OCI-M2 (cell line): ENCODE measurements around the gene ALK.

Experiments used
- DNase-seq: peaks from one replicate; lab custom pipeline; 2025; ENCODE audit not compliant: unreplicated experiment; lab: John Stamatoyannopoulos, UW

ALK gene

DNA sequence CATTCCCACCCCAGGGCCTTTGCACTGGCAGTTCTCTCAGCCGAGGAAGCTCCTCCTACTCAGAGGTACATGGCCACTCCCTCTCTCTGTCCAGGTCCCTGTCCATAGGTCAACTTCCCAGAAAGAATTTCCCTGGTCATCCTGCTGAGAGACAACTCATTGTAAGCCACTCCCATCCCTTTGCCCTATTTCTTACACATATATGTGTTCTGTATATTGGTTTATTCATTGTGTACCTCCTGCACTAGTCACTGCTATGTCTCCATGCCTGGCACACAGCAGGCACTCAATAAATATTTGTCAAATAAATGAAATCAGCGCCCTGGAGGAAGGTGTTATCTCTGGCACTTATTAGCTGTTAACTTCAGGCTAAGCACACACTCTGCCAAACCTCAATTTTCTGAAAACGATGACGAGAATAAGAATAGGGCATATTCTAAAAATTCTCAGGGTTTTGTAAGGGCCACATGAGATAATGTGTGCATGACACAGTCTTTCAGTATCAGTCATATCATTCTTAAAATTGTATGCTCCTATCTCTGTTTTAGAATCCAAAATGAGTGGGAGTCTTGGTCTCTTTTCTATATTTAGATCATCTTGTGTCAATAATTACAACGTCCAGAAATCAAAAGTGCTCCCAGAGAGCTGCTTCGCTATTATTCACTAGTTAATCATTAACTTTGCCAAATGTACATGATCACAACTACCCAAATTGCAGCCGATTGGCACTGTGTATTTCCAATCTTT lies 198.0 kb downstream of the ALK start:
- no peak for DNase-seq

DNA sequence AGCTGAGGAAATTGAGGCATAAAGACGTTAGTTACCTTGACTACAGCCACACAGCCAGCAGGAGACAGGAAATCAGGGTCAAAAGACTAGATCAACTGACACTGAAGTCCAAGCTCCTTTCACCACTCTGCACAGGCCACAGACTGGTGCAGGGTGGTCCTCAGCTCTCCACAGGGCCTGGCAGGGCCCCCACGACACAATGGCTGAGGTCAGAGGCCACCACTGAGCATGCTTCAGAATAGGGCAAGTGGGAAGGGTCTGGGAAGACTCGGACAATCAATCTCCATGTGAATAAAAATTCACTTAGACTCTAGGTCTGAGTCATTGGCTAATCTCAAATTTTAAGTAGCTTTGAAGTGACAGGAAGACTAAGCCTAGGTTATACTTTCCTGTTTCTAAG lies 201.7 kb downstream of the ALK start:
- DNase-seq = no peak

DNA sequence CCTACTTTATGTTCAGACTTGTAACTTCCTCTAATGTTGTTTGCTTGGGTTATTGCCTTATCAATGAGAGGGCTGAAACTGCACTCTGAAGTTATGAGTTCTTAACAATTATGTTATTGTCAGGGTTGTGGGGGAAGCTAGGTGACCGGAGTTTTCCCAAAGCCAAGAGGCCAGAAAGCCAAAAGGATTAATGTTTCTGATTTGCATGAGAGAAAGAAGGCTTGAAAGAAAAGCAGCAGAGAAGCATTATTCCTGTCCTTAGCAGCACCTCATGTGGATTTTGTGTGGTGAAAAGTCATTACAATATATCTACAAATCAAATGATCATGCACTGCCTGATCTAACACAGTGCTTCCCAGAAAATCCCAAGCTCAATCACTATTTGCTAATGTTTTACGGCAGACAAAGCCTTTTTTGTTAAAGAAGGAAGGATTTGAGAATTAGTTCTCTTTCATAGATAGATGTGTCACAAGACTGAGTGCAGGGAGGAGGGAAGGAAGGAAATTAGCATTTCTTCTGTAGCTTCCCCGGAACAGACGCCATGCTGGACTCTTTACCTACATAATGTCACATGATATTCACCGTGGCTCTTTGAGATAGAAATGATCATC lies 203.2 kb downstream of the ALK start:
- no peak for DNase-seq

DNA sequence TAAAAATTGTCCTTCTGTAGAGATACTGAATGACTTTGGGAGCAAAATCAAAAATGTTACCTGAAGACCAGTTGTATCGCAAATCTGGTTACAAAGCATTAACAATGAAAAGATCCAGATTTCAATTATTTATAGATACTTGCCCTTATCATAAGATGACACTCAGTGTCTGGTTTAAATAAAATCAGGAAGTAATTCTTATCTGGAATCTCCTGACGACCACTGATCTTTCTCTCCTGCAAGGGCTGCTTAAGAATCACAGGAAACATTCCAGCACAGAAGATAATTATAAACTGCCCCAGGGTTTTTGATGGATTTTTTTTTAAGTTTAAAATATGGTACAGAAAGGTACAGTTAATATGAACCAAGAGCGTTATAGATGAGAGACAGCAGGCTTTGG lies 205.7 kb downstream of the ALK start:
- DNase-seq = no peak

DNA sequence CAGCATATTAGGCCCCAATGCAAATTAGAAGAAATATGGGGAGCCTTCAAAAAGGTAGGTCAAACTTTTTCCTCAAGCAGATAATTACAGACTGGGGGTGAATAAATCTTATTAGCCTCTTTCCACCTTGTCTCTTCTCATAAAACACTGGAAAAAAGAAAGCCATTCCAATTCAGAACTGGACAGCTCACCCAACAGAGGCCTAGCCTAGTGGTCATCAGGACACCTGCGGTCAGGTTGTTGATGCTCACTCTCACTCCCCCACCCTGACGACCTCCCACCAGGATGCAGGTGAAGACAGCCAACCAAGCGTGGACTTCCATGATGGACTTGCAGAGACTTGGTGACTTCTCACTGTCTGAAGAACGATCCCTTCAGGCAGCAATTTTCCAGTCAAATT lies 207.1 kb downstream of the ALK start:
- no peak for DNase-seq

DNA sequence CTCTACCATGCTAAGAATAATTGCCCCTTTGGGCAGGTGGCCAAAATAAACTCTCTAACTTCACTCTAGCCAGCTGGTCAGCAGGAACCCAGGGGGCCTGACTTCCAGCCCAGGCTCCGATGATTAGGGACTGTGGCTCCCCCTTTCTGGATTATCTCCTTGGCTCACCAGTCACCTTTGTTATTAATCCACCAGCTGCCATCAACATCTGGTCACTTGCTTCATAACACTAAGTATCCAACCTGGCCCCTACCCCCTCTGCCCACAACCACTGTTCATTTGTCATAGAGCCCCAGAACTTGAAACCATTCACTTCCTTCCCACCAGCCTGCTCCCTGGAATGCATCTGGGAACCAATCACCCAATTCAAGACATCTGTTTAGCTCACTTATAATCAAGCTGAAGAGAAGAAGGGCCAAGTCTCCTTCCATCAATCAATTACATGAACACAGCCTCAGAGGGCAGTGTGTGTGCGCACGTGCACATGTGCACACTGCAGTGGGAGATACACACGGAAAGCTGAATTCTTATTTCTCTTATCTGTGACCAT lies 215.1 kb downstream of the ALK start:
- no peak for DNase-seq

DNA sequence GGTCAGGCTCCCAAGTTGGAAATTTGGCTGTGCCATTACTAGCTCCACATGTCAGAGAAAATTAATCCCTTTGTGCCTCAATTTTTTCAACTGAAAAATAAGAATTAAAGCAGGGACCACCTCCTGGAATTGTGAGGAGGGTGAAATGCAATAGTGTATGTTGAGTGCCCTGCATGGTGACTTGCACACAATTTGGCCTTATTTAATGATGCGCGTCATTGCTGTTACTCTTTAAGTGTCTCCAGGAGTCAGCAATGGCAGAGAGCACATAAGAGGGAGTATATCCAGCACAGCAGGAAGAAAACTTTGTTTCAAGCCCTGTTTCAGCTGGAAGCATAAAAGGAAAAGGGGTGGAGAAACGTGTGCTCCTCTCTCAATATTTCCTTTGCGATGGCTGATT lies 215.8 kb downstream of the ALK start:
- DNase-seq = no peak

DNA sequence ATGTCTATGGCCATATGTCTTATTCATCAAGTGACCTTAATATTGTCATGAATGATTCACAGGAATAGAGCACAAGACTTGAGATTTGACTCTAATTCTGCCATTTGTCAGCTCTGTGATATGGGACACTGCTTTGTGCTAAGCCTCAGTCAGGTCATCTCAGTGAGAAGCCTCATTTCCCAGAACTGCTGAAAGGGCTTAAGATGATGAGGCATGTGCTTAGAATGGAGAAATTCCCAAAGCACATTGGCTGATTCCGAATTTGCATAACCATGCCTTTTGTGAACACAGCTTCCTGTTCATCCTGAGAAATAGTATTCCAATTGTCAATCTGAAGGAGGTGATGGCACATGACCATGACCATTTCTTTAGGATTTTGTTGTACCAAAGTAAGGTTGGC lies 218.1 kb downstream of the ALK start:
- no peak for DNase-seq

DNA sequence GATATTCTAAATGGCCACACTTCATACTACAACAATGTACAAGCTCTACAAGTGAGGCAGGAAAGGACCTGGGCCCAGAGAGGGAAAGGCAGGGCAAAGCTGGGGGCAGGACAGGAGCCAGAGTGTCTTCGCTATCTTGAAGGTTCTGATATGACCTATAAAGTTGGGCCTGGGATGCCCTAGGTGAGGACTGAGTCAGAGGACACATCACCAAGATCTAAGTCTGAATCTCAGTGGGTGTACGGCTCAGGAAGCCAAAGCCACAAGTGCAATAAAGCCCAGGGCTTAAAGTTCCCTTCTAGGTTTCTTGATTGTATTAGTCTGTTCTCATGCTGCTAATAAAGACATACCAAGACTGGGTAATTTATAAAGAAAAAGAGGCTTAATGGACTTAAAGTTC lies 219.1 kb downstream of the ALK start:
- DNase-seq = no peak

DNA sequence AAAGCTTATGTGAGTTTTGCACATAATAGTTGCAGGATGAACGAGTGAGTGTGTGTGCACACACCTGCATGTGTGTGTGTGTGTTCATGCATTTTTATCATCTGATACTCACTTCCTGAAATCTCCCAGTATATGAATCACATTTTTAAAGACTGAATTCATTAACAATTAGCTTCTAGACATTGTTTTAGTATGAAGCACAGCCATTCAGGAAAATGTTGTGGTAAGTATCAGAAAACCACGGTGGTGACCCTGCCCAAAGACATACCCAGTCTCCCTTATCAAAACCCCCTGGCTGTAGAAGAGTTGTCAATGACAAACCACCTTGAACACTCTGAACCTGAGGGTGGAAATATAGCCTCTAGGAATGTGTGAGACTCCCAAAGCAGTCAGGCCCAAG lies 220.8 kb downstream of the ALK start:
- no peak for DNase-seq

DNA sequence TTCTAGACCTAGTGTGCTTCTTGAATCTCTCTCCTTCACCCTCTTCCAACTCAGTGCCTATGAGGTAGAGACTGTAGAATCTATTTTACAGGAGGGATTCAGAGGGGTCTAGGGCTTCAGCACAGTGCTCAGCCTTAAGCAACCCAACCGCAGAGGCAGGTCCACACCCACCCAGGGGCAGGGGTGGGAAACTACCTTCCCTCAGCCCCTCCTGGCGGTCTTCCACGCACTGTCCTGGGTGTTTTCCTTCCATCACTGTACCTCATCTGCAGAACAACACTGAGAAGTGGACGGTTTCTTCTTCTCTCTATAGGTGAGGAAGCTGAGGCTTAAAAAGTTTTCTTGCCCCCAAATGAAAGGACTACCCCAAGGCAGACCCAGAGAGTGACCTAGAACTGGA lies 222.3 kb downstream of the ALK start:
- no peak for DNase-seq

DNA sequence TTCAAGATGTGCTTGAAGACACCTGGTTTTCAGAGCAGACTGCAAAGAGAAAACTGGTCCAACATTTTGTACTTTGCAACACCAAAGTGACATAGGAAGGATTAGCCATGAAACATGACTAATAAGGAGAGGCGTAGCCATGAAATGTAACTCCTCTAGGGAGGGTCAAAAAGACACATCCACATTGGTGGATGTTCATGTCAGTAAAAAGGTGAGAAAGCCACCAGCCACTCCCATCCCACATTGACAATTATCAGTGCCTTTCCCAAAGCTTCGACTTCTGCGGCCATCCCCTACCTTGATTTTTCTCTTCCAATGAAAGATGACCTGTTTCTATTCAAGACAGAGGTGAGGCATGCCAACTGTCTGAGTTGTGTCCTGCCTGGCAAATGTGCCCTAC lies 223.2 kb downstream of the ALK start:
- DNase-seq = no peak

DNA sequence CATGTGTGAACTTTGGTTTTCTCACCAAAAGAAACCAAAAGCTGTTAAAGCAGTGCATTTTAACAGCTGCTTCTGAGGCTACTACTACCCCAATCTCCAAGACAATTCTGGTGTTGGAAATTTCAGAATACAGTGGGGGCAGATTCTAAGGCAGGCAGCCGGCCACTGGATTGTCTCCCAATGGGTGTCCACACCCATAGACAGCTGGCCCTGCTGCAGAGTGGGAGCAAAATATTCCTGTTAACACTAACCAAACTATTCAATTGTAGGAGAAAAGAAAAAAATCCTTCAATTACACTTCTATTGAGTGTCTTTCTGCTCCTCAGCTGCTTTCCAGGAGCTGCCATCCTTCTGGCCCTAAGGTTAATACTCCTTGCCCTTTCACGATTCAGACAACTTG lies 223.7 kb downstream of the ALK start:
- DNase-seq = no peak

DNA sequence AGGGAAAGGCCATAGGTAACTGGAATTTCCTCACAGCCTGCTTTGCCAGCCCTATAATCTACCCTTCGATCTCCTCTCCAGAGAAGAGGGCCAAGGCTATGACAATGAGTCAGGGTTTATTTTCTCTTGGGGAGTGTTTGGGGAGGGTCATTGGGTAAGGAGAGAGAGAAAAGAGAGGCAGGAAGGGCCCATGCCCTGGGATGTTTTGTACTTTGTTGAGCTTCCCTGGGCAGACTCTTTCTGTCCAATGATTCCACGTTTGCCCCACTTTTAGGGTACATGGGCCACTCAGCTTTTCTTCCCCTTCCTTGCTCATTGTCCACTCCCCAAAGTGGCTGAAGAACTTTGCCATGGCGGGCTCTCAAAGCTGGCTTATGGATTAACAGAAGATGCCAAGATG lies 224.2 kb downstream of the ALK start:
- no peak for DNase-seq

DNA sequence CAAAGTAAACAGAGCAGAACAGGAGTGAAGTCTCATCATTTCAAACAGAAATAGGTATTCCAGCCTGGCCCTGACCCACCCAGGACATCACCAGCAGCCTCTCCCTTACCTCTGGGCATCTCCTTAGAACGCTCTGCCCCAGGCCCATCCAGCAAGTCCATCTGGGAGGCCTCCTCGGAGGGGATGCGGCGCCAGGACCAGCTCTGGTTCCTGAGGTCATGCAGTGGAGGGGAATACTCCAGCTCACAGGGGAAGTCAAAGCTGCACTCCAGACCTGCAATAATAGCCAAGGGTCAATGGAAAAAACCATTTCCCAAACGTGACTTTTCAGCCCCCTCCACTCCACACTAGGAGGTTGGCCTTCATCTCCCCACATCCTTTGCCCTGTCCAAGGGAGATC lies 226.6 kb downstream of the ALK start:
- no peak for DNase-seq

DNA sequence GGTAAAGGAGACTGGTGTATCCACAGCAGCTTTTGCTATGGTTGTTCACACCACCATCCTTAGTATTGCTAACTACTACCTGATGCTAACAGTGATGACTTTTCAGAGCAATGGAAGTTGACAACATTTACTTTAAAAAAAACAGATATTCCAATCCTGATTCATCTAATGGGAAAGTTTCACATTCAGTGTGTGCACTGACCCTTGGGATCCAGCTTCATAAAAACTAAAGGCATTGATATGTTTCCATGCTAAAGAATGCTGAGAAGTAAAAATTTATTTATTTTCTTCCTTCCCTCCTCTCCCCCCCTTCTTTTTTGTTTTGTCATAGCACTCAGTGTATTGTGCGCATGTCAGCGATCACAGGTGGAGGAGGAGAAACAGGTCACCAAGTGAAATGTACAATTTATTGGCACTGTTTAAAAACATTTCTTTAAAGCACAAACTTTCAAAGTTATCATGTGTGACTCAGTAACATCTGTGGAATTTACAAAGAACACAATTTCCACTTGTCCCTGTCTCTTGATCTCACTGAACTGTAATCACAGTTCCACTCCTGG lies 229.9 kb downstream of the ALK start:
- DNase-seq = no peak

DNA sequence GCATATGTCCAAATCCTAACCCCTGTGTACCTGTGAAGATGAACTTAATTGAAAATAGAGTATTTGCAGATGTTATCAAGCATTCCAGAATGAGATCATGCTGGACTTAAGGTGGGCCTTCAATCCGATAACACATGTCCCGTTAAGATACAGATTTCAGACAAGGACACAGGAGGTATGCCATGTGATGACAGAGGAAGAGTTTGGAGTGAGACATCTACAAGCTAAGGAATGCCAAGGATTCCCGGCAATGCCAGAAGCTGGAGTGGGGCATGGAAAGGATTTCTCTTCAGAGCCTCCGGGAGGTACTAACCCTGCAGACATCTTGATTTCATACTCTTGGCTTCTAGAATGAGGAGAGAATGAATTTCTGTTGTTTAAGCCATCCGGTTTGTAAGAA lies 231.7 kb downstream of the ALK start:
- no peak for DNase-seq

DNA sequence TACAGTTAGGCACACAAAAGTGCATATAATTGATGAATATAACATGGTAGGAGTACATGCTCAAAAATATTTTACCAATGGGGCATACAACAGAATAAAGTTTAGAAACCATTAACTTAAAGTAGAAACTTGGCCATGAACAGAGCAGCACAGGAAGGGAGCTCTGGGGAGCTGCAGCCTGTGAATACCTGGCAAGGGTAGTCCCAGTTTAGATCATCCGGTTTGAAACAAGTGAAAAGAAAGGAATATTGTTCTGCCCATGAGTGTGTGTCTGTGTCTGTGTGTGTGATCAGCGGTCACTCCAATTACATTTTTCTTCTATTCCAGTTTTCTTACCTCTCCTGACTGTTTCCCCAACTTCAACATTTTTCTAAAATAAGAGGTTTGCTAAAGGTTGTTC lies 233.0 kb downstream of the ALK start:
- no peak for DNase-seq

DNA sequence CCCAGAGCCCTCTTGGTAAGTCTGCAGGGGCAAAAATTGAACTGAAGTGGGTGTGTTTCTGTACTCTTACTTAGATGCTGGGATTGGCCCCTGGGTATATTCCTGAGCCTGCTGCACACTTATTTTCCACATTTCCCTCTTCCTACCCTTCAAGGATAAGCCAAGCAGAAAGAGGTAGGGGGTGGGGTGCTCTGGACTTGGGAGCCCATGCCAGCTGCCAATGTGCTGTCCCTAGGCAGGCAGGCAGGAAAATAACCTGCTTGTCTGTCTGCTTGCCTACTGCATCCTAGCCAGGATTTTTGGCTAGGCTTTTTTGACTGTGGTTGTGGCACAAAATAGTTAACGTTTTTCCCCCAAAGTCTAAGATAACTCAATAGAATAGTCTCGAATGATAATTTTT lies 234.3 kb downstream of the ALK start:
- no peak for DNase-seq

DNA sequence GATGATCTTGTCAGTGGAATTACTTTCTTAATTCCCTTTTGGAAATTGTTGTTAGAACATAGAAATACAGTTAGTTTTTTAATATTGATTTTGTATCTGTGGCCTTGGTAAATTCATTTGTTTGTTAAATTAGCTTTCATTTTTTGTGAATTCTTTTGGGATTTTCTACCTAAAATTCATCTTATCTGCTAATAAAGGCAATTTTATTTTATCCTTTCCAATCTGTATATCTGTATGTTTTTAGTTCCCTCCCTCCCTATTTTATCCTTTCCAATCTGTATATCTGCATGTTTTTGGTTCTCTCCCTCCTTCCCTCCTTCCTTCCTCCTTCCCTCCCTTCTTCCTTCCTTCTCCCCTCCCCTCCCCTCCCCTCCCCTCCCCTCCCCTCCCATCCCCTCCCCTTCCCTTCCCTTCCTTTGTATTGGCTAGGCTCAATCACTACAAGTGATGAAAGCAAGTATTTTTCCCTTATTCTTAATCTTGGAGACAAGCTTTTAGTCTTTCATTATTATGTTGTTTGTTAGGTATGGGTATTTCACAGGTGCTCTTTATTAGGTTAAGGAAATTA lies 244.4 kb downstream of the ALK start:
- DNase-seq = no peak

DNA sequence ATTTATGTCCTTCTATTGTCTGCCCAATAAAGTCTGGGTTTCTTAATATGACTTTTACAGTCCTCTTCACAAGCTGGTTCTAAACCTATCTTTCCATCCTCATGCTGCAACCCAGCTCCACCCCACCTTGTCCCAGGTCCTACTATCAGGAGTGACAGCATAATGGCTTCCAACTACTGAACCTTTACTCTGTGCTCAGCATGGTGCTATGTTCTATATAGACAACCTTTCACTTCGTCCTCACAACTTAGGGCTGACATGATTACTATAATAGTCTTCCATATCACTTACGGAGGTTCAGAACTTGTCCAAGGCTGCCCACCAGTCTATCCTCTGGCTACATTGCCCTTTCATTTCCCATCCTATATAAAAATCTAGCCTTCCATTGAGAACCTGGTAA lies 256.8 kb downstream of the ALK start:
- DNase-seq = no peak

DNA sequence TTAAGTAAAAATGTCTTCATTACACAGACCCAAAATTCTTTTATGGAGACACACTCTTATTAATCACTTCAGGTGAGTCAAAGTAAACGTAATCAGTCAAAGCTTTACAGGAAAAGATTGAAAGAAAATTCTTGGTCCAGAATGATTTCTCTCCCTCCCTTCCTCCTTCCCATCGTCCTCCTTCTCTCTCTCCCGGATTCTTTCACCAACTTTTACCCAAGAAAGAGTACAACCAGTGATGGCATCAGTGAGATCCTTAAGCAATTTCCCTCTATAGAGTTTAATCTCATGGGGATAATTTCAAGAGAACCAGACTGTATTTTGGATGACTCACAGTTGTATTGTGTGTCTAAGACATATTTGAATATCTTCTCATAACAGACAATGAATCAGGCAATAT lies 258.1 kb downstream of the ALK start:
- DNase-seq = no peak
